Endothelial cell of umbilical vein (primary cell): Measurements from ENCODE around the gene ATP1B4. TPM values are rescaled to one million over a fixed set of nuclear protein-coding genes. Genes with fewer than 3 reads are reported as not detected.

Experiments used
- BruUV-seq: library from RNA; stranded (reverse); fragments of 400-500 nt; replicated peaks from 2 replicates; lab custom pipeline; 2021; lab: Mats Ljungman, UMichigan
- CTCF ChIA-PET: fragments of 300-600, 350-600 bp; sonication (Branson Sonifier 250); formaldehyde crosslinking; loops from one replicate; lab custom pipeline; 2021; ENCODE audit warnings: antibody characterized with exemption, inconsistent platforms; lab: Charles Lee
- POLR2A ChIA-PET: fragments of 300-600, 350-600 bp; sonication (Branson Sonifier 250); formaldehyde crosslinking; loops from one replicate; lab custom pipeline; 2021; ENCODE audit warnings: antibody characterized with exemption, inconsistent platforms; lab: Charles Lee
- DNase-seq: peaks from one replicate; pipeline ENCODE4 v3.0.0-alpha.2; 2011; ENCODE audit warnings: low read depth, low spot score
- FAIRE-seq: peaks from 2 replicates; lab custom pipeline; 2011; peaks lifted over from hg19 to GRCh38; lab: Jason Lieb, UNC
- H2AFZ ChIP-seq: 2 replicates; pipeline ENCODE4 v1.6.0; 2012; ENCODE audit warnings: low read depth, low read length, control low read depth, inconsistent platforms
- H3K27ac ChIP-seq: 2 replicates; pipeline ENCODE4 v1.5.1; 2011; ENCODE audit warnings: low read depth, mild to moderate bottlenecking, control low read depth, low read length, moderate library complexity; ENCODE audit not compliant: insufficient read depth
- H3K27me3 ChIP-seq, 2 experiments: 2 replicates each; pipeline versions ENCODE4 v1.6.0 to v1.6.1; 2011; ENCODE audit warnings: low read length in 2 of 2, mixed read lengths in 1 of 2; ENCODE audit not compliant: control insufficient read depth in 2 of 2, insufficient read depth in 2 of 2
- H3K36me3 ChIP-seq, 2 experiments: 2 replicates in 1 of 2; 3 replicates in 1 of 2; pipeline ENCODE4 v1.5.1; 2011; ENCODE audit warnings: low read length in 2 of 2, mild to moderate bottlenecking in 1 of 2, moderate library complexity in 1 of 2; ENCODE audit not compliant: control insufficient read depth in 2 of 2, insufficient read depth in 2 of 2; ENCODE audit errors: extremely low read depth in 1 of 2
- H3K4me1 ChIP-seq: 3 replicates; pipeline ENCODE4 v1.5.1; 2011; ENCODE audit warnings: mild to moderate bottlenecking, low read length; ENCODE audit not compliant: control insufficient read depth, insufficient read depth; ENCODE audit errors: extremely low read depth
- H3K4me2 ChIP-seq: 2 replicates; pipeline ENCODE4 v1.6.1; 2011; ENCODE audit warnings: low read length, control low read depth, mixed read lengths; ENCODE audit not compliant: insufficient read depth
- H3K4me3 ChIP-seq, 3 experiments: fragments of 200-600 bp in 1 of 3; sonication (generic), shearing (Covaris generic) in 1 of 3; replicated peaks in 1 of 3; 2 replicates each; pipeline ENCODE4 v1.5.1; 2011 to 2016; ENCODE audit warnings: control low read depth in 3 of 3, low read length in 3 of 3, mild to moderate bottlenecking in 2 of 3, inconsistent platforms in 1 of 3, low read depth in 1 of 3, moderate library complexity in 1 of 3; ENCODE audit not compliant: insufficient read depth in 1 of 3
- H3K79me2 ChIP-seq: 2 replicates; pipeline ENCODE4 v1.6.0; 2012; ENCODE audit warnings: low read length, inconsistent platforms; ENCODE audit not compliant: control insufficient read depth, insufficient read depth
- H3K9ac ChIP-seq: replicated peaks from 2 replicates; pipeline ENCODE3; 2011; ENCODE audit warnings: low read length, control low read depth; ENCODE audit not compliant: insufficient read depth; ENCODE audit errors: extremely low read depth
- H3K9me1 ChIP-seq: replicated peaks from 3 replicates; pipeline ENCODE4 v1.6.0; 2011; ENCODE audit warnings: mild to moderate bottlenecking, low read length; ENCODE audit not compliant: control insufficient read depth, insufficient read depth; ENCODE audit errors: extremely low read depth
- H3K9me3 ChIP-seq: replicated peaks from 2 replicates; pipeline ENCODE4 v1.5.1; 2012; ENCODE audit warnings: low read length, inconsistent platforms; ENCODE audit not compliant: control insufficient read depth, insufficient read depth
- H4K20me1 ChIP-seq: replicated peaks from 2 replicates; pipeline ENCODE3; 2011; ENCODE audit warnings: mild to moderate bottlenecking, low read length; ENCODE audit not compliant: control insufficient read depth, insufficient read depth; ENCODE audit errors: extremely low read depth
- CTCF ChIP-seq, 2 donors: IDR thresholded peaks; 1 replicate in 1 of 2; 2 replicates in 1 of 2; pipeline ENCODE4 v1.5.1; 2011; ENCODE audit warnings: low read length in 2 of 2, mild to moderate bottlenecking in 2 of 2, moderate library complexity in 2 of 2, control low read depth in 1 of 2, inconsistent platforms in 1 of 2, low read depth in 1 of 2; ENCODE audit not compliant: insufficient read depth in 1 of 2; ENCODE audit errors: extremely low read depth in 1 of 2
- EZH2 ChIP-seq: IDR thresholded peaks from 2 replicates; pipeline ENCODE4 v1.6.1; 2012; ENCODE audit warnings: borderline replicate concordance, low read depth, mild to moderate bottlenecking, moderate library complexity, low read length, inconsistent platforms; ENCODE audit not compliant: severe bottlenecking
- FOS ChIP-seq: IDR thresholded peaks from 2 replicates; pipeline ENCODE4 v1.6.1; 2011; ENCODE audit warnings: mild to moderate bottlenecking, low read length, moderate library complexity, borderline replicate concordance; ENCODE audit not compliant: insufficient read depth
- GATA2 ChIP-seq: IDR thresholded peaks from 2 replicates; pipeline ENCODE4 v1.7.0; 2011; ENCODE audit warnings: low read depth, mild to moderate bottlenecking, moderate library complexity, mixed read lengths, low read length; ENCODE audit not compliant: insufficient read length, insufficient read depth
- JUN ChIP-seq: IDR thresholded peaks from 2 replicates; pipeline ENCODE4 v1.6.1; 2011; ENCODE audit warnings: borderline replicate concordance, low read depth; ENCODE audit not compliant: insufficient read length, insufficient read depth
- MAX ChIP-seq: IDR thresholded peaks from 2 replicates; pipeline ENCODE4 v1.6.1; 2011; ENCODE audit not compliant: insufficient read depth, insufficient read length
- MYC ChIP-seq: IDR thresholded peaks from one replicate; pipeline ENCODE4 v1.6.1; 2011; ENCODE audit warnings: mild to moderate bottlenecking, low read depth, low read length
- POLR2A ChIP-seq: IDR thresholded peaks from 2 replicates; pipeline ENCODE4 v1.6.1; 2012; ENCODE audit warnings: low read depth, mild to moderate bottlenecking, control low read depth, low read length
- POLR2AphosphoS5 ChIP-seq: IDR thresholded peaks from 2 replicates; pipeline ENCODE4 v1.6.1; 2012; ENCODE audit warnings: low read depth, mild to moderate bottlenecking, control low read depth, low read length, moderate library complexity; ENCODE audit not compliant: insufficient read depth
- dilution Hi-C: fragments of 300-500 bp; cut with MboI; formaldehyde crosslinking; loops from one replicate; pipeline ENCODE4 v1.15.0; 2019; ENCODE audit warnings: low sequenced_read_pairs; ENCODE audit not compliant: extremely low pct_ligation_motif_present
- intact Hi-C: fragments of 100-400 bp; cut with micrococcal nuclease; formaldehyde crosslinking; loops from one replicate; pipeline ENCODE4 v1.10.0; 2022
- polyA plus RNA-seq, 4 experiments: library from polyadenylated mRNA; depleted of rRNA in 3 of 4; stranded (reverse) in 3 of 4; unstranded in 1 of 4; fragments of >200 nt; gene quantifications; 2 replicates each; pipeline versions ENCODE4 v1.2.1 to v1.2.3, GENCODE V29; 2011 to 2012; ENCODE audit warnings: missing spikeins in 1 of 4
- total RNA-seq: library from RNA; stranded (reverse); gene quantifications from 2 replicates; pipeline ENCODE4 v1.2.3, GENCODE V29; 2021

The ATP1B4 gene
- total and polyA plus RNA-seq, 2 donors (not counting 3 experiments of a cell fraction or from before 2014, with no cell fraction given): not detected

GRCh38 chrX:120419463-120419862, 57.6 kb downstream of the ATP1B4 start:
- Histone ChIP-seq H3K36me3 (no peaks in the 10 kb centered on the region), H3K9me1 (no peaks in the 10 kb centered on the region), H3K79me2 (no peaks in the 10 kb centered on the region), H2AFZ (no peak overlapping the region), H3K9me3 (no peaks in the 10 kb centered on the region), H3K4me1 (no peaks in the 10 kb centered on the region), H3K27ac (no peak overlapping the region), H3K4me3 (no peak overlapping the region), H3K27me3 (no peaks in the 10 kb centered on the region), H4K20me1 (no peaks in the 10 kb centered on the region), H3K4me2 (no peak overlapping the region), H3K9ac (no peak overlapping the region)
- dilution Hi-C loops (no loop called here), intact Hi-C loops (no loop called here)
- DNase-seq (no peak), FAIRE-seq (peak; percentile 4)
- POLR2A ChIA-PET: interaction anchor here (0.5 kb wide), 1 partner anchor 49 kb away, joined by 3 read pairs; the partner anchor contains the start of gene LAMP2
- no TSS peak for BruUV-seq
- TF ChIP-seq EZH2 (no peak), JUN (no peak), MYC (no peak), MAX (no peak), FOS (no peak), GATA2 (no peak), CTCF (IDR thresholded peaks at IDR 0.05; ENCODE audit: extremely low read depth in 1 of 2, insufficient read depth in 1 of 2, low read depth in 1 of 2, low read length in 2 of 2) (no peak), POLR2A (no peak), POLR2AphosphoS5 (no peak)
- CTCF ChIA-PET: no interaction called here
